ENCODE data around the gene ZNHIT1. TPM values are rescaled to one million over a fixed set of nuclear protein-coding genes. Genes with fewer than 3 reads are reported as not detected.
A peak's percentile ranks its signal among the peaks of the same experiment; 100 is the strongest.

ZNHIT1 gene
- total and polyA plus RNA-seq, 4 donors, result 49.2 to 167 (median 70.9) TPM

- no peak for ATAC-seq (ENCODE audit: insufficient read depth, low FRiP score)
- no peak overlapping the region for H3K4me3 ChIP-seq
- WGBS, 2 donors, result 87 to 90% methylated on average over 9 of the region's 9 CpGs
- H3K9ac ChIP-seq (ENCODE audit: insufficient read depth in 1 of 2, low read length in 2 of 2), result no peak overlapping the region
- no peaks in the 10 kb centered on the region for H3K27me3 ChIP-seq (ENCODE audit: control insufficient read depth in 3 of 3, insufficient read depth in 3 of 3, low read length in 2 of 3)
- H3K36me3 ChIP-seq (ENCODE audit: control insufficient read depth in 4 of 4, insufficient read depth in 4 of 4, low read length in 4 of 4), result peaks cover 0 to 27% (median 13%) of the 10 kb centered on the region in 4 donors
- no peak for TF ChIP-seq CTCF (IDR thresholded peaks at IDR 0.05; ENCODE audit: control extremely low read depth, extremely low read depth)
- peak overlapping the region; percentile 61 to 82 for H3K27ac ChIP-seq (ENCODE audit: low read depth in 1 of 2, low read length in 1 of 2)
- DNase-seq, result no peak
- no peaks in the 10 kb centered on the region for H3K9me3 ChIP-seq (ENCODE audit: control insufficient read depth in 4 of 4, insufficient read depth in 3 of 4, low read length in 3 of 4)
- peaks cover 0 to 22% (median 11%) of the 10 kb centered on the region in 5 donors for H3K4me1 ChIP-seq (ENCODE audit: control insufficient read depth in 5 of 5, insufficient read depth in 5 of 5, low read length in 5 of 5)
Observed at GRCh38 chr7:101239951-101240220, 21.9 kb downstream of the ZNHIT1 start.

GRCh38 chr7:101240226-101241014 is 22.5 kb downstream of the ZNHIT1 start:
- H3K4me3 ChIP-seq, result no peak overlapping the region

GRCh38 chr7:101241015-101241363 is 23.0 kb downstream of the ZNHIT1 start:
- ATAC-seq (ENCODE audit: insufficient read depth, low FRiP score) (no peak), DNase-seq (no peak)
- H3K4me3 ChIP-seq, result no peak overlapping the region
- H3K36me3 ChIP-seq (ENCODE audit: control insufficient read depth in 4 of 4, insufficient read depth in 4 of 4, low read length in 4 of 4), result peaks cover 0 to 25% (median 13%) of the 10 kb centered on the region in 4 donors
- H3K27me3 ChIP-seq (ENCODE audit: control insufficient read depth in 3 of 3, insufficient read depth in 3 of 3, low read length in 2 of 3), result no peaks in the 10 kb centered on the region
- peaks cover 6 to 26% (median 17%) of the 10 kb centered on the region in 5 donors for H3K4me1 ChIP-seq (ENCODE audit: control insufficient read depth in 5 of 5, insufficient read depth in 5 of 5, low read length in 5 of 5)
- TF ChIP-seq CTCF (IDR thresholded peaks at IDR 0.05; ENCODE audit: control extremely low read depth, extremely low read depth), result no peak
- H3K9me3 ChIP-seq (ENCODE audit: control insufficient read depth in 4 of 4, insufficient read depth in 3 of 4, low read length in 3 of 4), result no peaks in the 10 kb centered on the region
- WGBS, 2 donors, result 40 to 75% methylated on average over 12 of the region's 12 CpGs
- no peak overlapping the region for H3K27ac ChIP-seq (ENCODE audit: low read depth in 1 of 2, low read length in 1 of 2)
- H3K9ac ChIP-seq (ENCODE audit: insufficient read depth in 1 of 2, low read length in 2 of 2), result no peak overlapping the region

More at GRCh38 chr7:101240226-101241014, 22.5 kb downstream of the ZNHIT1 start:
- Histone ChIP-seq H3K4me1 (ENCODE audit: control insufficient read depth in 5 of 5, insufficient read depth in 5 of 5, low read length in 5 of 5) (peaks cover 1 to 24% (median 13%) of the 10 kb centered on the region in 5 donors), H3K9ac (ENCODE audit: insufficient read depth in 1 of 2, low read length in 2 of 2) (no peak overlapping the region), H3K27me3 (ENCODE audit: control insufficient read depth in 3 of 3, insufficient read depth in 3 of 3, low read length in 2 of 3) (no peaks in the 10 kb centered on the region), H3K36me3 (ENCODE audit: control insufficient read depth in 4 of 4, insufficient read depth in 4 of 4, low read length in 4 of 4) (peaks cover 0 to 27% (median 13%) of the 10 kb centered on the region in 4 donors), H3K27ac (ENCODE audit: low read depth in 1 of 2, low read length in 1 of 2) (peak overlapping the region in 1 of 2 donors; percentile 82), H3K9me3 (ENCODE audit: control insufficient read depth in 4 of 4, insufficient read depth in 3 of 4, low read length in 3 of 4) (no peaks in the 10 kb centered on the region)
- no peak for TF ChIP-seq CTCF (IDR thresholded peaks at IDR 0.05; ENCODE audit: control extremely low read depth, extremely low read depth)
- WGBS, 2 donors, result 87% methylated on average over 32 of the region's 32 CpGs
- DNase-seq (no peak), ATAC-seq (ENCODE audit: insufficient read depth, low FRiP score) (no peak)

Measured in lung (tissue), 12 donors.